Neutrophil (primary cell): Measurements from ENCODE around the gene OTOF.

Source experiments
- H3K27ac ChIP-seq: fragments of 200-600 bp; sonication (generic); 2 replicates; pipeline ENCODE4 v1.5.1; 2016; ENCODE audit warnings: mild to moderate bottlenecking, moderate library complexity
- H3K27me3 ChIP-seq: fragments of 200-600 bp; sonication (generic); 2 replicates; pipeline ENCODE4 v1.6.0; 2016; ENCODE audit warnings: mild to moderate bottlenecking
- H3K36me3 ChIP-seq: fragments of 200-600 bp; sonication (generic); 2 replicates; pipeline ENCODE4 v1.5.1; 2017
- H3K4me1 ChIP-seq, 2 experiments: fragments of 200-600 bp in 1 of 2; sonication (generic) in 1 of 2; 1 replicate in 1 of 2; 2 replicates in 1 of 2; pipeline versions ENCODE4 v1.5.1 to v1.6.1; 2013 to 2016; ENCODE audit warnings: low read depth in 1 of 2, low read length in 1 of 2, mild to moderate bottlenecking in 1 of 2, moderate library complexity in 1 of 2; ENCODE audit not compliant: control insufficient read depth in 1 of 2, insufficient read depth in 1 of 2
- H3K4me3 ChIP-seq, 2 experiments: fragments of 200-600 bp in 1 of 2; sonication (generic) in 1 of 2; 1 replicate in 1 of 2; 2 replicates in 1 of 2; pipeline ENCODE4 v1.5.1; 2013 to 2016; ENCODE audit warnings: low read depth in 1 of 2, low read length in 1 of 2, mild to moderate bottlenecking in 1 of 2, moderate library complexity in 1 of 2
- H3K9me3 ChIP-seq: fragments of 200-600 bp; sonication (generic); 2 replicates; pipeline ENCODE4 v1.5.1; 2016
- TF ChIP-seq, protein P1 (sequence below): fragments of 200-600 bp; sonication (generic); IDR thresholded peaks from 2 replicates; pipeline ENCODE4 v1.5.1; 2016; ENCODE audit warnings: antibody characterized with exemption

The OTOF gene

GRCh38 chr2:26429779-26430578, 47.9 kb downstream of the OTOF start:
- H3K36me3 ChIP-seq: no peaks in the 10 kb centered on the region
- peaks cover 0 to 8% of the 10 kb centered on the region in 2 experiments for H3K4me1 ChIP-seq
- H3K4me3 ChIP-seq: no peak overlapping the region
- TF ChIP-seq, protein P1, sequence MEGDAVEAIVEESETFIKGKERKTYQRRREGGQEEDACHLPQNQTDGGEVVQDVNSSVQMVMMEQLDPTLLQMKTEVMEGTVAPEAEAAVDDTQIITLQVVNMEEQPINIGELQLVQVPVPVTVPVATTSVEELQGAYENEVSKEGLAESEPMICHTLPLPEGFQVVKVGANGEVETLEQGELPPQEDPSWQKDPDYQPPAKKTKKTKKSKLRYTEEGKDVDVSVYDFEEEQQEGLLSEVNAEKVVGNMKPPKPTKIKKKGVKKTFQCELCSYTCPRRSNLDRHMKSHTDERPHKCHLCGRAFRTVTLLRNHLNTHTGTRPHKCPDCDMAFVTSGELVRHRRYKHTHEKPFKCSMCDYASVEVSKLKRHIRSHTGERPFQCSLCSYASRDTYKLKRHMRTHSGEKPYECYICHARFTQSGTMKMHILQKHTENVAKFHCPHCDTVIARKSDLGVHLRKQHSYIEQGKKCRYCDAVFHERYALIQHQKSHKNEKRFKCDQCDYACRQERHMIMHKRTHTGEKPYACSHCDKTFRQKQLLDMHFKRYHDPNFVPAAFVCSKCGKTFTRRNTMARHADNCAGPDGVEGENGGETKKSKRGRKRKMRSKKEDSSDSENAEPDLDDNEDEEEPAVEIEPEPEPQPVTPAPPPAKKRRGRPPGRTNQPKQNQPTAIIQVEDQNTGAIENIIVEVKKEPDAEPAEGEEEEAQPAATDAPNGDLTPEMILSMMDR: no peak
- no peak overlapping the region for H3K27ac ChIP-seq
- no peaks in the 10 kb centered on the region for H3K27me3 ChIP-seq
- no peaks in the 10 kb centered on the region for H3K9me3 ChIP-seq

DNA sequence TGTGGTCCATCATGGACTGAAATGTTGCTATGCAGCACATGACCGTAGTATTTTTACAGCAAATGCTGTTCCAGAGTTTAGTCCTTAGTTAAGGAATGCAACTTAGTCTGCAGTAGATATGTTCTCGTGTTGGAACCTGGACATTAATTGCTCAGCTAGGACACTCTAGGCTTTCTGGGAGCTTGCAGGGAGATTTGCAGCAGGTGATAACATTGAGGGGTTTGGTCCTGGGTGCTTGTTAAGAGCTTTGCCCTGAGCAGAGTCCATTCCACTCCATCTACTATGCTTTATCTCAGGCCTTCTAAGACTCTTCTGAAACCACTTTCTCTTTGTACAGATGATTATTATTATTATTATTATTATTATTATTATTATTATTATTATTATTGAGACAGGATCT, 49.1 kb downstream of the OTOF start:
- no peak overlapping the region for H3K4me3 ChIP-seq
- TF ChIP-seq, protein P1: no peak

DNA sequence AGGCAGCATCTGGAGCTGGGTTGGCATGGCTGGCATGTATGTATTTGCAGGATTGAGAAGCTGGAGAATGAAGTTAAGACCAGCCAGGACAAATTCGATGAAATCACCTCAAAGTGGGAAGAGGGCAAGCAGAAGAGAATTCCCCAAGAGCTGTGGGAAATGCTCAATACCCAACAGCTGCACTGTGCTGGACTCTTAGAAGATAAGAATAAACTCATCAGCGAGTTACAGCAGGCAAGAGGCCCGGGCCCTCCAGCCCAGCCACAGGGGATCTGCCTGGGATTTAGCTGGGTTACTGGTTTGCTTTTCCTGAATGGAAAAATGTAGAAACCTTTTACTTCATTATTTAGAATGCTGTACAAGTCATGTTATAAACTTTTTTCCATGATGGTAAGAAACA, 53.7 kb downstream of the OTOF start:
- TF ChIP-seq, protein P1: no peak
- no peak overlapping the region for H3K27ac ChIP-seq
- H3K4me3 ChIP-seq: no peak overlapping the region
- H3K36me3 ChIP-seq: no peaks in the 10 kb centered on the region
- no peaks in the 10 kb centered on the region for H3K9me3 ChIP-seq
- H3K4me1 ChIP-seq: no peaks in the 10 kb centered on the region
- H3K27me3 ChIP-seq: no peaks in the 10 kb centered on the region

More for the DNA sequence above, 49.1 kb downstream of the OTOF start:
- Histone ChIP-seq H3K27me3 (no peaks in the 10 kb centered on the region), H3K9me3 (no peaks in the 10 kb centered on the region), H3K4me1 (peaks cover 0 to 4% of the 10 kb centered on the region in 2 experiments), H3K27ac (no peak overlapping the region), H3K36me3 (no peaks in the 10 kb centered on the region)

GRCh38 chr2:26423750-26424149, 54.2 kb downstream of the OTOF start:
- no peak overlapping the region for H3K4me3 ChIP-seq
- TF ChIP-seq, protein P1: no peak

GRCh38 chr2:26422947-26423629, 54.8 kb downstream of the OTOF start:
- Histone ChIP-seq H3K36me3 (no peaks in the 10 kb centered on the region), H3K27ac (no peak overlapping the region), H3K4me3 (no peak overlapping the region), H3K27me3 (no peaks in the 10 kb centered on the region), H3K4me1 (no peaks in the 10 kb centered on the region), H3K9me3 (no peaks in the 10 kb centered on the region)
- TF ChIP-seq, protein P1: no peak

More at GRCh38 chr2:26423750-26424149, 54.2 kb downstream of the OTOF start:
- H3K4me1 ChIP-seq: no peaks in the 10 kb centered on the region
- H3K27ac ChIP-seq: no peak overlapping the region
- no peaks in the 10 kb centered on the region for H3K27me3 ChIP-seq
- H3K36me3 ChIP-seq: no peaks in the 10 kb centered on the region
- H3K9me3 ChIP-seq: no peaks in the 10 kb centered on the region
